WTC11 (cell line): ENCODE measurements around the gene UCHL1. TPM values are rescaled to one million over a fixed set of nuclear protein-coding genes. Genes with fewer than 3 reads are reported as not detected.

Experiments
- AR ChIP-seq: fragments of 250-450 bp; sonication (Bioruptor Pico); IDR thresholded peaks from 2 replicates; pipeline ENCODE4 v1.9.0; 2021; ENCODE audit warnings: mild to moderate bottlenecking
- ARID4B ChIP-seq: sonication (generic); formaldehyde crosslinking; IDR thresholded peaks from 2 replicates; pipeline ENCODE4 v1.8.0; 2023; ENCODE audit warnings: missing genetic modification reagents, mild to moderate bottlenecking, borderline replicate concordance
- EMX1 ChIP-seq: fragments of 250-450 bp; sonication (Bioruptor Pico); IDR thresholded peaks from 2 replicates; pipeline ENCODE4 v1.8.0; 2021; ENCODE audit warnings: mild to moderate bottlenecking
- ESRRA ChIP-seq: sonication (generic); formaldehyde crosslinking; IDR thresholded peaks from 2 replicates; pipeline ENCODE4 v1.8.1; 2022; ENCODE audit warnings: mild to moderate bottlenecking, missing genetic modification reagents, borderline replicate concordance
- FOXP1 ChIP-seq: sonication (generic); formaldehyde crosslinking; IDR thresholded peaks from 2 replicates; pipeline ENCODE4 v1.8.0; 2022; ENCODE audit warnings: missing genetic modification reagents, mild to moderate bottlenecking, moderate library complexity, borderline replicate concordance
- FOXP4 ChIP-seq: sonication (generic); formaldehyde crosslinking; IDR thresholded peaks from 2 replicates; pipeline ENCODE4 v1.8.0; 2022; ENCODE audit warnings: mild to moderate bottlenecking, missing genetic modification reagents
- GTF2I ChIP-seq: fragments of 250-450 bp; sonication (Bioruptor Pico); conservative IDR thresholded peaks from 2 replicates; pipeline ENCODE4 v1.4.0; 2021; ENCODE audit warnings: mild to moderate bottlenecking
- IRF2 ChIP-seq: sonication (generic); formaldehyde crosslinking; IDR thresholded peaks from 2 replicates; pipeline ENCODE4 v1.8.0; 2022; ENCODE audit warnings: low read depth, missing genetic modification reagents, borderline replicate concordance
- NR3C1 ChIP-seq: sonication (generic); formaldehyde crosslinking; conservative IDR thresholded peaks from 2 replicates; pipeline ENCODE4 v1.8.1; 2023; ENCODE audit warnings: low read depth, mild to moderate bottlenecking, missing genetic modification reagents
- PRDM15 ChIP-seq: sonication (generic); formaldehyde crosslinking; IDR thresholded peaks from 2 replicates; pipeline ENCODE4 v1.8.0; 2022; ENCODE audit warnings: missing genetic modification reagents
- RELA ChIP-seq: sonication (generic); formaldehyde crosslinking; IDR thresholded peaks from 2 replicates; pipeline ENCODE4 v1.8.1; 2022; ENCODE audit warnings: missing genetic modification reagents, mild to moderate bottlenecking, borderline replicate concordance
- SMAD4 ChIP-seq: sonication (generic); formaldehyde crosslinking; IDR thresholded peaks from 2 replicates; pipeline ENCODE4 v1.8.0; 2022; ENCODE audit warnings: mild to moderate bottlenecking, missing genetic modification reagents
- SOX15 ChIP-seq: fragments of 250-450 bp; sonication (Bioruptor Pico); IDR thresholded peaks from 2 replicates; pipeline ENCODE4 v1.9.0; 2021; ENCODE audit warnings: mild to moderate bottlenecking
- TEAD4 ChIP-seq: sonication (generic); formaldehyde crosslinking; IDR thresholded peaks from 2 replicates; pipeline ENCODE4 v1.8.0; 2022; ENCODE audit warnings: mild to moderate bottlenecking, missing genetic modification reagents
- ZBTB21 ChIP-seq: sonication (generic); formaldehyde crosslinking; IDR thresholded peaks from 2 replicates; pipeline ENCODE4 v1.8.1; 2023; ENCODE audit warnings: mild to moderate bottlenecking, missing genetic modification reagents, borderline replicate concordance
- ZNF281 ChIP-seq: sonication (generic); formaldehyde crosslinking; IDR thresholded peaks from 2 replicates; pipeline ENCODE4 v1.8.0; 2023; ENCODE audit warnings: mild to moderate bottlenecking, missing genetic modification reagents
- ZNF425 ChIP-seq: fragments of 250-450 bp; sonication (Bioruptor Pico); conservative IDR thresholded peaks from 2 replicates; pipeline ENCODE4 v1.9.0; 2021; ENCODE audit warnings: mild to moderate bottlenecking
- ZSCAN18 ChIP-seq: fragments of 250-450 bp; sonication (Bioruptor Pico); IDR thresholded peaks from 2 replicates; pipeline ENCODE4 v2.1.2; 2022; ENCODE audit warnings: mild to moderate bottlenecking, moderate library complexity
- total RNA-seq: library from RNA; stranded (reverse); gene quantifications from 3 replicates; pipeline ENCODE4 v1.2.3, GENCODE V29; 2021

UCHL1 gene
- total RNA-seq, 1 experiment from 2014 or later = 548 TPM

- TF ChIP-seq ARID4B (CRISPR knock-in tag) (peak; percentile 36; the same call in 1 of the 2 replicates), SOX15 (CRISPR knock-in tag) (no peak), ZNF425 (CRISPR knock-in tag) (no peak), EMX1 (CRISPR knock-in tag) (no peak), ZNF281 (0 out of 2 replicates have a peak, but pooled peaks have one; percentile 26), SMAD4 (CRISPR knock-in tag) (no peak; the same call in 1 of the 2 replicates), IRF2 (no peak), FOXP4 (CRISPR knock-in tag) (no peak), ZBTB21 (CRISPR knock-in tag) (peak; percentile 79; the same call in 1 of the 2 replicates), TEAD4 (CRISPR knock-in tag) (peak; percentile 29; the same call in 1 of the 2 replicates), FOXP1 (CRISPR knock-in tag) (no peak; the same call in 1 of the 2 replicates), RELA (CRISPR knock-in tag) (no peak), GTF2I (CRISPR knock-in tag) (no peak), ZSCAN18 (no peak), AR (CRISPR knock-in tag) (no peak), PRDM15 (CRISPR knock-in tag) (no peak), NR3C1 (CRISPR knock-in tag) (peak; percentile 57; the same call in 1 of the 2 replicates), ESRRA (CRISPR knock-in tag) (no peak)
These were observed at the start of gene UCHL1 (continued) for GRCh38 chr4:41256740-41257256.
